Endothelial cell of umbilical vein (primary cell): ENCODE measurements around the gene PDCD1. TPM values are rescaled to one million over a fixed set of nuclear protein-coding genes. Genes with fewer than 3 reads are reported as not detected.

Experiments used
- BruUV-seq: library from RNA; stranded (reverse); fragments of 400-500 nt; replicated peaks from 2 replicates; lab custom pipeline; 2021; lab: Mats Ljungman, UMichigan
- CTCF ChIA-PET: fragments of 300-600, 350-600 bp; sonication (Branson Sonifier 250); formaldehyde crosslinking; loops from one replicate; lab custom pipeline; 2021; ENCODE audit warnings: antibody characterized with exemption, inconsistent platforms; lab: Charles Lee
- POLR2A ChIA-PET: fragments of 300-600, 350-600 bp; sonication (Branson Sonifier 250); formaldehyde crosslinking; loops from one replicate; lab custom pipeline; 2021; ENCODE audit warnings: antibody characterized with exemption, inconsistent platforms; lab: Charles Lee
- DNase-seq: peaks from one replicate; pipeline ENCODE4 v3.0.0-alpha.2; 2011; ENCODE audit warnings: low read depth, low spot score
- FAIRE-seq: peaks from 2 replicates; lab custom pipeline; 2011; peaks lifted over from hg19 to GRCh38; lab: Jason Lieb, UNC
- H2AFZ ChIP-seq: 2 replicates; pipeline ENCODE4 v1.6.0; 2012; ENCODE audit warnings: low read depth, low read length, control low read depth, inconsistent platforms
- H3K27ac ChIP-seq: 2 replicates; pipeline ENCODE4 v1.5.1; 2011; ENCODE audit warnings: low read depth, mild to moderate bottlenecking, control low read depth, low read length, moderate library complexity; ENCODE audit not compliant: insufficient read depth
- H3K27me3 ChIP-seq, 2 experiments: 2 replicates each; pipeline versions ENCODE4 v1.6.0 to v1.6.1; 2011; ENCODE audit warnings: low read length in 2 of 2, mixed read lengths in 1 of 2; ENCODE audit not compliant: control insufficient read depth in 2 of 2, insufficient read depth in 2 of 2
- H3K36me3 ChIP-seq, 2 experiments: 2 replicates in 1 of 2; 3 replicates in 1 of 2; pipeline ENCODE4 v1.5.1; 2011; ENCODE audit warnings: low read length in 2 of 2, mild to moderate bottlenecking in 1 of 2, moderate library complexity in 1 of 2; ENCODE audit not compliant: control insufficient read depth in 2 of 2, insufficient read depth in 2 of 2; ENCODE audit errors: extremely low read depth in 1 of 2
- H3K4me1 ChIP-seq: 3 replicates; pipeline ENCODE4 v1.5.1; 2011; ENCODE audit warnings: mild to moderate bottlenecking, low read length; ENCODE audit not compliant: control insufficient read depth, insufficient read depth; ENCODE audit errors: extremely low read depth
- H3K4me2 ChIP-seq: 2 replicates; pipeline ENCODE4 v1.6.1; 2011; ENCODE audit warnings: low read length, control low read depth, mixed read lengths; ENCODE audit not compliant: insufficient read depth
- H3K4me3 ChIP-seq, 3 experiments: fragments of 200-600 bp in 1 of 3; sonication (generic), shearing (Covaris generic) in 1 of 3; replicated peaks in 1 of 3; 2 replicates each; pipeline ENCODE4 v1.5.1; 2011 to 2016; ENCODE audit warnings: control low read depth in 3 of 3, low read length in 3 of 3, mild to moderate bottlenecking in 2 of 3, inconsistent platforms in 1 of 3, low read depth in 1 of 3, moderate library complexity in 1 of 3; ENCODE audit not compliant: insufficient read depth in 1 of 3
- H3K79me2 ChIP-seq: 2 replicates; pipeline ENCODE4 v1.6.0; 2012; ENCODE audit warnings: low read length, inconsistent platforms; ENCODE audit not compliant: control insufficient read depth, insufficient read depth
- H3K9ac ChIP-seq: replicated peaks from 2 replicates; pipeline ENCODE3; 2011; ENCODE audit warnings: low read length, control low read depth; ENCODE audit not compliant: insufficient read depth; ENCODE audit errors: extremely low read depth
- H3K9me1 ChIP-seq: replicated peaks from 3 replicates; pipeline ENCODE4 v1.6.0; 2011; ENCODE audit warnings: mild to moderate bottlenecking, low read length; ENCODE audit not compliant: control insufficient read depth, insufficient read depth; ENCODE audit errors: extremely low read depth
- H3K9me3 ChIP-seq: replicated peaks from 2 replicates; pipeline ENCODE4 v1.5.1; 2012; ENCODE audit warnings: low read length, inconsistent platforms; ENCODE audit not compliant: control insufficient read depth, insufficient read depth
- H4K20me1 ChIP-seq: replicated peaks from 2 replicates; pipeline ENCODE3; 2011; ENCODE audit warnings: mild to moderate bottlenecking, low read length; ENCODE audit not compliant: control insufficient read depth, insufficient read depth; ENCODE audit errors: extremely low read depth
- FOS ChIP-seq: IDR thresholded peaks from 2 replicates; pipeline ENCODE4 v1.6.1; 2011; ENCODE audit warnings: mild to moderate bottlenecking, low read length, moderate library complexity, borderline replicate concordance; ENCODE audit not compliant: insufficient read depth
- GATA2 ChIP-seq: IDR thresholded peaks from 2 replicates; pipeline ENCODE4 v1.7.0; 2011; ENCODE audit warnings: low read depth, mild to moderate bottlenecking, moderate library complexity, mixed read lengths, low read length; ENCODE audit not compliant: insufficient read length, insufficient read depth
- MYC ChIP-seq: IDR thresholded peaks from one replicate; pipeline ENCODE4 v1.6.1; 2011; ENCODE audit warnings: mild to moderate bottlenecking, low read depth, low read length
- POLR2AphosphoS5 ChIP-seq: IDR thresholded peaks from 2 replicates; pipeline ENCODE4 v1.6.1; 2012; ENCODE audit warnings: low read depth, mild to moderate bottlenecking, control low read depth, low read length, moderate library complexity; ENCODE audit not compliant: insufficient read depth
- dilution Hi-C: fragments of 300-500 bp; cut with MboI; formaldehyde crosslinking; loops from one replicate; pipeline ENCODE4 v1.15.0; 2019; ENCODE audit warnings: low sequenced_read_pairs; ENCODE audit not compliant: extremely low pct_ligation_motif_present
- intact Hi-C: fragments of 100-400 bp; cut with micrococcal nuclease; formaldehyde crosslinking; loops from one replicate; pipeline ENCODE4 v1.10.0; 2022
- polyA plus RNA-seq, 4 experiments: library from polyadenylated mRNA; depleted of rRNA in 3 of 4; stranded (reverse) in 3 of 4; unstranded in 1 of 4; fragments of >200 nt; gene quantifications; 2 replicates each; pipeline versions ENCODE4 v1.2.1 to v1.2.3, GENCODE V29; 2011 to 2012; ENCODE audit warnings: missing spikeins in 1 of 4
- total RNA-seq: library from RNA; stranded (reverse); gene quantifications from 2 replicates; pipeline ENCODE4 v1.2.3, GENCODE V29; 2021
- TF ChIP-seq, protein P1 (sequence below): IDR thresholded peaks from 2 replicates; pipeline ENCODE4 v1.6.1; 2011; ENCODE audit not compliant: insufficient read depth, insufficient read length

PDCD1 gene
- total and polyA plus RNA-seq, 2 donors (not counting 3 experiments of a cell fraction or from before 2014, with no cell fraction given), result not detected

DNA sequence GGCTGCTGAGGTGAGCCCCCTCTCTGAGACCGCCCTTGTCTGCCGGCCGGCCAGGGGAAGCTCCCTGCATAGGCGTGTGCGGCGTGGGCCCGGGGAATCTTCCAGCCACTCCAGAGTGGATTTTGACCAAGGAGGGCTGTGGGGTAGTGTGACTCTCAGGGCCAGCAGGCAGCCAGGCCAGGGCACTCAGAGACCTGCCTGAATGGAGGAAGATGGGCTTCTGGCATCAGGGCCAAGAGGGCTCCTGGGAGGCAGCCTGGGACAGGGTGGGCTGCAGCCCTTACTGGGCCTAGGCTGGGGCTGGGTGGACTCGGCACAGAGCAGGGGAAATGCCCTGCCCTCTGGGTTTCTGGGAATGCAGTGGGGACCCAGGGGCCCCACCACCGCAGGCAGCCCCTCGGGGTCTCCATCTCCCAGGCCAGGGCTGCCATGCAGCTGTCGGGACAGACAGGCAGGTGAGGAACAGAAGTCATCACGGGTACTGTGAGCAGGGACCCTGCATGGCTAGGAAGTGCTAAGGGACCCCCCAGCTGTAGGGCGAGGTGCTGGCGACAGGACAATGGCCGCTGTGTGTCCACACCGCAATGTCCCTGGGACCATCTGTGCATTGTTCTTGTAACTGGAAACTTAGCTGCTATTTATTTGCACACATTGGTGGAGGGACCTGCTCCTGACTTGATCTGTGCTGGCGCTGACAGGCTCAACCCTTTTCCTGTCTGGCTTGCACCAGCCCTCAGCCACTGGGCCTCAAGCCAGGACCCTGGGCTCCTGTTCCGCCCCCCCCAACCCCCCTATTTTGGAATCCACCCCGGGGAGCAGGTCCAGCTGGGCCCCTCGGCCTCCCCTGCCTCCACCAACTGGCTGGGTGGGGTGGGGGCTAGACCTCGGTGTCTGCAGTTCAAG lies 4.1 kb downstream of the PDCD1 start:
- Histone ChIP-seq H3K36me3 (no peaks in the 10 kb centered on the region), H3K9me3 (no peaks in the 10 kb centered on the region), H3K4me1 (no peaks in the 10 kb centered on the region), H3K9me1 (no peaks in the 10 kb centered on the region), H3K79me2 (no peaks in the 10 kb centered on the region), H4K20me1 (no peaks in the 10 kb centered on the region), H2AFZ (no peak overlapping the region), H3K4me3 (no peak overlapping the region), H3K27ac (no peak overlapping the region), H3K27me3 (no peaks in the 10 kb centered on the region), H3K9ac (no peak overlapping the region), H3K4me2 (no peak overlapping the region)
- POLR2A ChIA-PET, result interaction anchor here (0.6 kb wide), 1 partner anchor 19 kb away, joined by 3 read pairs; no protein-coding TSS in a partner anchor
- FAIRE-seq (no peak), DNase-seq (no peak)
- intact Hi-C loops (no loop called here), dilution Hi-C loops (no loop called here)
- no TSS peak for BruUV-seq
- CTCF ChIA-PET, result no interaction called here
- TF ChIP-seq GATA2 (no peak), MYC (no peak), POLR2AphosphoS5 (no peak), FOS (no peak)
- TF ChIP-seq, protein P1, sequence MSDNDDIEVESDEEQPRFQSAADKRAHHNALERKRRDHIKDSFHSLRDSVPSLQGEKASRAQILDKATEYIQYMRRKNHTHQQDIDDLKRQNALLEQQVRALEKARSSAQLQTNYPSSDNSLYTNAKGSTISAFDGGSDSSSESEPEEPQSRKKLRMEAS, result no peak
